Thymus (tissue), 11 donors: ENCODE measurements around the gene CFL1. TPM values are rescaled to one million over a fixed set of nuclear protein-coding genes. Genes with fewer than 3 reads are reported as not detected.
"Not testable (repeated sequence)": the region's sequence is repeated elsewhere in the genome, so short reads cannot be mapped to it uniquely, and the experiment has no call there.

Source experiments
- DNase-seq, 9 donors: peaks; one replicate each; pipeline ENCODE4 v3.0.0-alpha.2; 2013; ENCODE audit warnings: low spot score in 9 of 9, low read depth in 6 of 9, missing footprints in 1 of 9
- H3K27ac ChIP-seq, 2 donors: one replicate each; pipeline ENCODE4 v1.5.1; 2013; ENCODE audit warnings: control low read depth in 1 of 2, low read depth in 1 of 2, low read length in 1 of 2, mild to moderate bottlenecking in 1 of 2, moderate library complexity in 1 of 2
- H3K27me3 ChIP-seq, 2 donors: one replicate each; pipeline ENCODE4 v1.5.1; 2013; ENCODE audit warnings: low read length in 1 of 2; ENCODE audit not compliant: control insufficient read depth in 2 of 2, insufficient read depth in 1 of 2
- H3K36me3 ChIP-seq, 2 donors: one replicate each; pipeline ENCODE4 v1.5.1; 2013; ENCODE audit warnings: low read length in 1 of 2, mild to moderate bottlenecking in 1 of 2, moderate library complexity in 1 of 2; ENCODE audit not compliant: control insufficient read depth in 2 of 2, insufficient read depth in 2 of 2
- H3K4me1 ChIP-seq, 2 donors: one replicate each; pipeline ENCODE4 v1.5.1; 2013; ENCODE audit warnings: low read length in 2 of 2; ENCODE audit not compliant: control insufficient read depth in 2 of 2, insufficient read depth in 2 of 2
- H3K4me3 ChIP-seq, 2 donors: one replicate each; pipeline ENCODE4 v1.5.1; 2013; ENCODE audit warnings: low read length in 2 of 2, control low read depth in 1 of 2, mild to moderate bottlenecking in 1 of 2
- H3K9me3 ChIP-seq, 2 donors: one replicate each; pipeline ENCODE4 v1.5.1; 2013; ENCODE audit warnings: low read length in 1 of 2, mild to moderate bottlenecking in 1 of 2; ENCODE audit not compliant: control insufficient read depth in 2 of 2, insufficient read depth in 1 of 2
- WGBS: extraction: QIAGEN DNeasy Blood & Tissue Kit; methylation state at CpG from one replicate; pipeline ENCODE4 v1.1.7; 2013; 5-methylcytosine and 5-hydroxymethylcytosine counted together
- polyA plus RNA-seq: library from polyadenylated mRNA; stranded (reverse); fragments of 200-250 nt; gene quantifications from one replicate; pipeline ENCODE4 v1.2.3, GENCODE V29; 2013
- total RNA-seq: library from RNA; stranded (reverse); fragments of 120-200 nt; gene quantifications from one replicate; pipeline ENCODE4 v1.2.4, GENCODE V29; 2013
- donor health status: healthy.

Gene CFL1
- total and polyA plus RNA-seq, 2 donors, result 673 to 1,006 TPM

GRCh38 chr11:65834202-65834601 is 23.8 kb downstream of the CFL1 start:
- DNase-seq, result no peak
- H3K4me3 ChIP-seq, result peak overlapping the region; percentile 71 to 80
- no peak overlapping the region for H3K27ac ChIP-seq
- WGBS, result 69% methylated on average over 6 of the region's 6 CpGs
- peaks cover 6 to 19% of the 10 kb centered on the region in 2 donors for H3K4me1 ChIP-seq
- H3K9me3 ChIP-seq, result no peaks in the 10 kb centered on the region
- H3K36me3 ChIP-seq, result no peaks in the 10 kb centered on the region
- peaks cover 0 to 14% of the 10 kb centered on the region in 2 donors for H3K27me3 ChIP-seq

GRCh38 chr11:65833297-65834030 is 24.5 kb downstream of the CFL1 start, which contains the start of gene SNX32:
SNX32 (plus strand) TSS chr11:65833963; CDS start chr11:65834066, 103 bp downstream.
- peak within 1 kb of the TSS in 1 of 2 donors; percentile 62 for H3K27ac ChIP-seq
- peaks cover 0 to 14% of the 10 kb centered on the region in 2 donors for H3K27me3 ChIP-seq
- H3K4me3 ChIP-seq, result peak within 1 kb of the TSS; percentile 71 to 80
- no peaks in the 10 kb centered on the region for H3K9me3 ChIP-seq
- no peaks in the 10 kb centered on the region for H3K36me3 ChIP-seq
- under 1% methylated on average over 63 of the region's 63 CpGs for WGBS
- peak; percentile 81 to 97 (median 93) for DNase-seq
- peaks cover 6 to 19% of the 10 kb centered on the region in 2 donors for H3K4me1 ChIP-seq

DNA sequence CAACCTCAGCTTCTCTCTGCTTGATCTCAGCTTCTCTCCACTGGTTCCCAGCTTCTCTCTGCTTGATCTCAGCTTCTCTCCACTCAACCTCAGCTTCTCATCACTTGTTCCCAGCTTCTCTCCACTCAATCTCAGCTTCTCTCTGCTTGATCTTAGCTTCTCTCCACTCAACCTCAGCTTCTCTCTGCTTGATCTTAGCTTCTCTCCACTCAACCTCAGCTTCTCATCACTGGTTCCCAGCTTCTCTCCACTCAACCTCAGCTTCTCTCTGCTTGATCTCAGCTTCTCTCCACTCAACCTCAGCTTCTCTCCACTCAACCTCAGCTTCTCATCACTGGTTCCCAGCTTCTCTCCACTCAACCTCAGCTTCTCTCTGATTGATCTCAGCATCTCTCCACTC is 25.7 kb downstream of the CFL1 start:
- not testable (repeated sequence) for H3K36me3 ChIP-seq, H3K4me3 ChIP-seq, DNase-seq, H3K9me3 ChIP-seq, H3K27ac ChIP-seq
- peaks cover 0 to 14% of the 10 kb centered on the region in 2 donors for H3K27me3 ChIP-seq
- H3K4me1 ChIP-seq, result peaks cover 6 to 19% of the 10 kb centered on the region in 2 donors

DNA sequence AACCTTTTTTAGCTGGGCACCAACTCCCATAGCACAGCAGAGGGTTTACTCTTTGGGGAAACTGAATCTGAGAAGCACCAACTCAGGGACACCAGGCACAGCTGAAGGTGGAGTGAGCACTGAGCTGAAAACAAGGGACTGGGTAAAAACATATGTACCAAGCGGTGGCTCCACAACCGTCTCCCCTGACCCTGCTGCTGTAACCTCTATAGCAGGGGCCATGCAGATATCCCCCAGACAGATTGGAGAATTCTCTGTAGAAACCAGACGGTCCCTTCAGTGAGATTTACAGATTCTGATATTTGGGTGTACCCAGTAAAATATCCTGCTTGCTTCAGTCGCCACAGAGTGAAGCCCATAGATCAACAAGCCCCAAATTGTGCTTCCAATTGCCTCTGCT is 28.5 kb downstream of the CFL1 start:
- Histone ChIP-seq H3K27me3 (peaks cover 0 to 14% of the 10 kb centered on the region in 2 donors), H3K4me1 (peaks cover 6 to 18% of the 10 kb centered on the region in 2 donors), H3K9me3 (no peaks in the 10 kb centered on the region), H3K36me3 (no peaks in the 10 kb centered on the region), H3K27ac (peak overlapping the region in 1 of 2 donors; percentile 18), H3K4me3 (no peak overlapping the region)
- DNase-seq, result no peak
- 93% methylated on average over 4 of the region's 4 CpGs for WGBS

DNA sequence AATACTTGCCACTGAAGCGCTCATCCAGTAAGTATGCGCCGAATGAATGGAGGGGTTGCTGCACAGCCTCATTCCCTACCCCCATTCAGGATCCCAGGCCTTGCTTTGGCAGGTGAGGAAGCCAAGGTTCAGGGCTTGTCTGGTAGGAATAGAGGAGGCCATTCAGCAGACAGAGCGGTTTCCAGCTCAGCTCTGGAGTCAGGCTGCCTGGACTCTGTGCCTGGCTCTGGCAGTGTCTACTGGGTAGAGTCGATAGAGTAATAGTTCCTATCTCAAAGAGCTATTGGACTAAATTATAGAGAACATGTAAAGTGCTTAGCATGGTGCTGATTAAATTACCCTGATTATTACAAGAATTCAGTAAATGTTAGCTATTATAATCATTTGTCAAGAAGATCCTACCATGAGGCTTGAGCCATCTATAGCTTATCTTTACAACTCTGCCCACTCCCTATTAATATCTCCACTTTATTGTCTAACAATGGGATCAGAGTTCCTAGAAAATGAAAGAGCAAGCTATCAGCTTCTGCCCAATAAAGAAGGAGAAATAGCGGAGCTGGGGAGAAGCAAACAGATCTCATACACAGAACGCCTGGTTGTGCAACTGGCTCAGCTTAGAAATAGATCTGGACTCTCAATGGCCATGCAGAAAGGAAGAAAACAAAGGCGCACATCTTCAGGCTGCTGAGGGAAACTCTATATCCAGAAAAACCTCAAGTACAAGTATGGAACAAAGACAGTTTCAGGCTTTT is 30.8 kb downstream of the CFL1 start:
- Histone ChIP-seq H3K4me3 (no peak overlapping the region), H3K9me3 (no peaks in the 10 kb centered on the region), H3K36me3 (no peaks in the 10 kb centered on the region), H3K27ac (no peak overlapping the region), H3K4me1 (no peaks in the 10 kb centered on the region), H3K27me3 (peaks cover 0 to 6% of the 10 kb centered on the region in 2 donors)
- WGBS, result 93% methylated on average over 8 of the region's 8 CpGs
- no peak for DNase-seq

DNA sequence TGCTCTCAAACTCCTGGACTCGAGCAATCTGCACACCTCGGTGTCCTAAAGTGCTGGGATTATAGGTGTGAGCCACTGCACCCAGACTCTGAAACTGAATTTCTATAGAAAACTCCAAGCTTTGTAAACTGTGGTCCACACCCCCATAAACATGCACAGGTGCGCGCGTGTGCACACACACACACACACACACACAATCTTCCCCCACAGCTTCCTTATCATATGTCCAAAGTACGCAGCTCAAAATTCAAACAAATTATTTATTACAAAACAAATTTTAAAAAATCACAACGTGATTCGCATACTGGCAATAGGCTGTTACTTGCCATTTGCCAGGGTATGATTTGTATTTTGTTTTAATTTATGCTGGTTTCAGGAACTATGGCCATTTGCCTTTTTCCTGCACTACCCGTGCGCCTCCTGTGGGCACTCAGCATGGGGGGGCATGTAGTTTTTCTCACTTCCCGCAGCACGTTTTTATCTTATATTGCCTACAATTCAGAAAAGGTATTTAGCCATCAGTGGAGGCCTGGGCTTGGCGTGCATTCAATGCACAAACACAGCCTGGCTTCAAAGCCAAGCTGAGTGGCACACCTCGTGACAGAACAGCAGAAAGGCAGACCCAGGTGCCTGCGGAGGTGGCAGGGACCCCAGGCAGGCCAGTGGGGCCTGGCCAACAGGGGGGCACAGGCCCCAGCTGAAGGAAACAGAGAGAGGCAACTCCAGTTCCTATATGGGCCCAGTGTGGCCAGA is 35.0 kb downstream of the CFL1 start:
- Histone ChIP-seq H3K27me3 (no peaks in the 10 kb centered on the region), H3K36me3 (no peaks in the 10 kb centered on the region), H3K4me3 (no peak overlapping the region), H3K9me3 (no peaks in the 10 kb centered on the region), H3K27ac (no peak overlapping the region), H3K4me1 (peaks cover 0 to 2% of the 10 kb centered on the region in 2 donors)
- WGBS, result 93% methylated on average over 15 of the region's 15 CpGs
- DNase-seq, result no peak

GRCh38 chr11:65821107-65821506 is 36.9 kb downstream of the CFL1 start:
- Histone ChIP-seq H3K4me1 (peaks cover 0 to 8% of the 10 kb centered on the region in 2 donors), H3K27me3 (peaks cover 0 to 15% of the 10 kb centered on the region in 2 donors), H3K4me3 (no peak overlapping the region), H3K36me3 (no peaks in the 10 kb centered on the region), H3K9me3 (no peaks in the 10 kb centered on the region), H3K27ac (no peak overlapping the region)
- 79% methylated on average over 8 of the region's 8 CpGs for WGBS
- DNase-seq, result no peak

DNA sequence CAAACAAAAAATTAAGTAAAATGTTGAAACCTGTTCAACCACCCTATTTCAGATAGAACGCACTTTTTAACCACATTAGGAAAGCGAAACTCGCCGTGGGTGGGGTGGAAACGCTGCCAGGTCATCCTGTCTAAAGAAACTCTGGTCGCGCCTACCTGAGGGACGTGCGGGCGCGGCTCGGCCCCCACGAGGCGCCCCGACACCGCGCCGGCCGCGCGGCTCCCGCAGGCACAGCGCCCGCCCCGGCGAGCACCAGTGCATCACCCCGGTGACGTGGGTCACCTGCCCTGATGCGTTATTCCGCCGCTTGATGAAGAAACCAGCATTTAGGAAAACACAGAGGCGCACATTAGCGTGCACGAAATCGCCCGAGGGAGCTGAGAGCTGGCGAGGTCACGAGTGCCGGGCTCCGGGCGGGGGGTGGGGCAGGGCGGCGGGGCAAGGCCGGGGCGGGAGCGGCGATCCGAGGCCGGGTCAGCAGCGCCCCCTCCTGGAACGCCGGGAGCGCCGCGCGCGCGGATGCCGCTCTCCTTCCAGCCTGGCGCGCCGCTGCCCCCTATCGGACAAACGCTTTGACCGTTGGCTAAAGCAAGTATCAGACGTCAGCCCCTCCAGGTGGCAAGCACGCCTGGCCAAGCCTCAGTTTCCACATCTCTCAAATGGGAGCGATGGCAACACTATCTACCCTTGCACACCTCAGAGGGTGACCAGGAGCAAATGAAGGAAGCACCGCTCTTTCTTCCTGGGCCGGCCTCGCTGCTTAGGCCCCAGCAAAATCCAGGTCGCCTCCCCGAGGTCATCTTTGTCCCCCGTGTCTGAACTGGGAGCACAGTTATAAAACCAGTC is 39.9 kb downstream of the CFL1 start:
- H3K36me3 ChIP-seq, result no peaks in the 10 kb centered on the region
- WGBS, result 7% methylated on average over 74 of the region's 74 CpGs

More for the DNA sequence above, 39.9 kb downstream of the CFL1 start:
- peak overlapping the region in 1 of 2 donors; percentile 75 for H3K27ac ChIP-seq
- peaks cover 0 to 8% of the 10 kb centered on the region in 2 donors for H3K4me1 ChIP-seq
- H3K27me3 ChIP-seq, result peaks cover 0 to 19% of the 10 kb centered on the region in 2 donors
- H3K9me3 ChIP-seq, result no peaks in the 10 kb centered on the region
- peak; percentile 62 to 92 (median 85) for DNase-seq
- peak overlapping the region; percentile 28 to 74 for H3K4me3 ChIP-seq
